Stromal cell of bone marrow (primary cell): ENCODE results near the gene GPR85.
"Not testable (repeated sequence)": the region's sequence is repeated elsewhere in the genome, so short reads cannot be mapped to it uniquely, and the experiment has no call there.

Experiments
- DNase-seq: peaks from one replicate; pipeline ENCODE4 v3.0.0-alpha.2; 2012; ENCODE audit warnings: low read depth

The GPR85 gene

DNA sequence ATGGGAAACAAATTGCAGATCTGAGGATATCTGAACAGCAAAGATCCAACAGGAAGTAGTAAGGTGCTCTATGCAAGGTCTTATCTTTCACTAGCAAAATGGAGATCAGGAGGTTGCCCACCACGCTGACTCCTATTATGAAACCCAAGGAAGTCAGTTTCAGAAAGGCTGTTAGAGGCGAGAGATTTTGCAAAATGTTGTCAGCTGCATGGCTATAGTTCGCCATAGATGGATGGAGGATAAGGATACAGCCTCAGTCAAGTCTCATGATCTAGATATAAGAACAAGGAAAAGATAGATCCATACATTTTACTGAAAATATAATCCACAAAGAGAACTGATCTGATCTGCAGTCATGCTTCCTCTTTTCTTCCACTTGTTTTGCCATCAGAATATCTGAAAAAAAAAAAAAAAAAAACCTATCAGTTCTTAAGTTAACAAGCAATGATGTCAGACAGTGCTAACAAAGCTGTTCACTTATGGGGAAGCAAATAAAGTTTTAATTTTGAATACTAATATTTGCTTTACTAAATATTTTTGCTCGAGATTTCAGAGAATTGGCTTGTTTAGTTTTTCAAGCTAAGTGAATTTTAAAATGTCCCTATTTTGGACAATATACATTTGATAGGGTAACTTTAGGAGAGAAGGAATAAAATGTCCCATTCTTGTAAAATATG lies 2.0 kb downstream of the GPR85 start:
- DNase-seq = no peak

DNA sequence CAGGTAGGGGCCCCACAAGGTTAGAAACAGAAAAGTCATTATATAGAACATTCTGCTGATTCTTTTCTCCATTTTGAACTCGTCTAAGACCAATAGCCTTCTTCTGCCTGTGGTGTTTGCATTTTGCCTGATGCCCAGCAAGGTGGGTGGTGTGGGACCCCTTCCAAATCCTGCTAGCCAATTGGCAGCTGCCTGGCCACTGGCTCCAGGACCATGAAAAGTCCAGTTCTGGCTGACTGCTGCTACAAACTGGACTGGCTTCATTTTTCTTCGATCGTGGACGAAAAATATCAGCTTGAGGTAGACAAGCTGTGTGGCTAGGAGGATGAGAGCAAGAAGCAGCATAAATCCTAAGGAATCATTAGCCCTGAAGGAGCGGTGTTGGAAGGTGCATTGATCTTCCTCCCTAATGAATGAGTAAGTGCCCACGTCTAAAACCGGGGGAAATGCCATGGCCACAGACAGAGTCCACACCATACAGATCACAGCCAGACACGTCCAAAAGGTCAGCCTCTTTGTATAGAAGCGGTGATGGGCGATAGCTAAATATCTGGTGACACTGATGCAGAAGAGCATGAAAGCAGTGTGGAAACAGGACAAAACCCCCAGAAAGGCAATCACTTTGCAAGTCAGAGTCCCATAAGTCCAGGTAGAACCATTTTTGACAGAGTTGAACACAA lies 2.7 kb downstream of the GPR85 start:
- DNase-seq = no peak

DNA sequence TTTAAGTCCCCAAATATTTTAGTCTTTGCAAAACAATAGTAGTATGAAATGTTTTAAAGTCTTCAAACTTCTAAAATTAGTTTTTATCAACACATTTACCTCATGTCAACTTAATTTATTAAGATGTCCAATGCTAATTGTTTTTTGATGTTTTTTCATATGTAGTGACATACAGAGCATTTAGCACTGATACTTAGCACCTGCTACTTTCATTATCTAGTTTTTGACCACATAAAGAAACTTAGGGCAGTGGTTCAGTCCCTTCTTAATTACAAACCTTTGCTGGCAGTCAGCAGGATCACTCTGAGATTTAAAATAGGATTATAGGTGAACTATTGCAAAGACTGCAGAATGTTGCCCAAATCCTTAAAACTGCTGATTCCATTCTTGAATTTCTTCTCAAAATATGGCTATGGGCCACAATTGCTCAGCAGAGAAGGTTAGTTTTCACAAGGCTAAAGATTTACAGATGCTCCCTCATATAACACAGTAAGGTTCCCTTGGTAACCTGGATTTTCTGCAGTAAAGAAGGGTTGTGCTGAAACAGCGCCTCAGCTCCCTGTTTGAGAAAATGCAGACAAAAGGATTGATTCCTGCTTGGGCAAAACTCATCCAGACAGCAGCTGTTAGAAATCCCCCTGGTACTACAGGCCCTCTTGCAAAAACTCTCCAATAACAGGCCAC lies 3.4 kb downstream of the GPR85 start:
- no peak for DNase-seq

DNA sequence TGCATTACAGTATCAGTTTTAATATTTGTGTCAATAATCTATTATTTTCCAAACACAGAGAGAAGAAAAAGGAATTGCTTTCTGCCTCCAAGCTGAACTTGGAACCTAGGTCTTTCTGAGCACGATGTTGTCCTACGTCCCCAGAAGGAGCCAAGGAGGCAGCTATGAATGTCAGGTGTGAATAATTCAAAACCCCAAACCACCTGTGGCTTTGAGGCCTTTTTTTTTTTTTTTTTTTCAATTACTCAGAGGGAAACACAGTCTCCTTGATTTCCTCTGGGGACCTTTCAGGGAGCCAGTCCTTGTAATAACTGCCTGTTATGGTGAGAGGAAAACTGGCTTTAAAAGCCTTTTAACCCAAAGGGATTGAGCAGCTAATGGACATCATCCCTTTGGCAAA lies 8.3 kb downstream of the GPR85 start:
- DNase-seq = no peak

DNA sequence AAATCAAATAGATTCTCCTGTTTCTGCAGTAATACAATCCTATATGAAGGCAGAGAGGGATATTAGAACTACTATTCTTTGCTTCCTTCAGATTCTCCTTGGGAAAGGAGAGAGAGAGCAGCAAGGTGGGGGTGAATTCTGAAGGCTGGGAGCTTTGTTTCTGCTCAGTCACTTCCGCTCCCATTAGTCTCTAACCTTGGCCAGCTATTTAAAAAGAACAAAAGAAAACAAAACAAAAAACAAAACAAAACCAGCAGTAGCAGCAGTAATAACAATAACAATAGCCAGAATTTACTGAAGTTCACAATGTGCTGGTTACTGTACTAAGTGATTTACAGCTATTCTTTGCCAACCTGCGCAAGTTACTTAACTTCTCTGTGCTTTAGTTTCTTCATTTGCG lies 9.9 kb downstream of the GPR85 start:
- DNase-seq = no peak

DNA sequence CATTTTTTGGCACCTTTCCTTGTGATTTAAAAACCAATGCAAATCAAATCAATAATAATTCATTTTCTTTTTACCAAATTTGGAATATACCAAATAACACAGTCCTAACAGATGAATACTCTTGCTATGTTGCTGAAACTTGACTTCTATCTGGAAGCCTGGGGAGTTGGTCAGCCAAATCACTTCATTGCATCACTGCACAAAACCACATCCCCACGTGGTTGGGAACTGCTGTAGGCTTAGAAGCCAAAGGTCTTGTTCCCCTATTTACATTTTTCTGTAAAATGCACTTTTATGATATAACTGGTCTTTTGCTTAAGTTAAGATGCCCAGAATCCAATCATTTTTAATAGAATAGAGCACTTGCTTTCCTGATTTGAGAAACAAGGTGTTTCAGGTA lies 15.2 kb downstream of the GPR85 start:
- peak; percentile 13 for DNase-seq

DNA sequence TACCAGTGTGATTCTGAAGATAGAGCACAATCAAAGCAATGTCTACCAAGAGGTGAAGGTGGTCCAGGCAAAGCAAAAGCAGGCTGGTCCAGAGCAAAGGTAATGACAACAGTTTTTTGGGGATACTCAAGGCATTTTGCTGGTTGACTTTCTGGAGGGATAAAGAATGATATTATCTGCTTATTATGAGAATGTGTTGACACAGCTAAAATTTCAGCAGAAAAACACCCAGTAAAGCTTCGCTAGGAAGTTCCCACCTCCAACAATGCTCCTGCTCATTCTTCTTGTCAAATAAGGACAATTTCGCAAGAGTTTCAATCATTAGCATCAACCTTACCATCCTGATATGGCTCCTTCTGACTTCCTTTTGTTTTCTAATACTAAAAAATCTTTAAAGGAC lies 24.1 kb downstream of the GPR85 start:
- DNase-seq = no peak

DNA sequence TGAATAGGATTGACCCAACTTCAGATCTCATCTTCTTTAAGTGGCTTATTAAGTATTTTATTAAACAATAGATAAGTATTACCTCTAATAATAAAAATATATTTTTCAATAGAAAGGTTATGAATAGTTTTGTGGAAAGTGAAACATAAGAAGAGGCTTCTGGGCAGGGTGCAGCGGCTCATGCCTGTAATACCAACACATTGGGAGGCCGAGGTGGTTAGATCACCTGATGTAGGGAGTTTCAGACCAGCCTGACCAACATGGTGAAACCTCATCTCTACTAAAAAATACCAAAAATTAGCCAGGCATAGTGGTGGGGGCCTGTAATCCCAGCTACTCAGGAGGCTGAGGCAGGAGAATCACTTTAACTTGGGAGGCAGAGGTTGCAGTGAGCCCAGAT lies 26.5 kb downstream of the GPR85 start:
- DNase-seq = no peak

DNA sequence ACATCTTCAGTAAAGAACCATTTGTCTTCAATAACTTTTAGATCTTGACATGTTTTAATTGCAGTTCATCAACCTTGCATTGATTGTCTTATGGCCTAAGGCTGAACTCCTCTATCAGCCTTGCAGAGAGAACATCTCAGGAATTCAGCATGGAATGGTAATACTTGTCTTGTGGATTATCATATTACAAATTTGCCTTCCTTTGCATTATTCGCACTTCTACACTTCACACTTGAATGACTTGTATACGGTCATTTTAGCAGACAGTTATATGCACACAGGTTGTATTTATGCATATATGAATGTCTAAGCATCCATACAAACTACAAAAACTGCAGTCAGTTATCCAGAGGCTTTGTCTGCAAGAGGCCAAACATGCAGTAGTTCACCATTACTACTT lies 31.7 kb downstream of the GPR85 start:
- no peak for DNase-seq

DNA sequence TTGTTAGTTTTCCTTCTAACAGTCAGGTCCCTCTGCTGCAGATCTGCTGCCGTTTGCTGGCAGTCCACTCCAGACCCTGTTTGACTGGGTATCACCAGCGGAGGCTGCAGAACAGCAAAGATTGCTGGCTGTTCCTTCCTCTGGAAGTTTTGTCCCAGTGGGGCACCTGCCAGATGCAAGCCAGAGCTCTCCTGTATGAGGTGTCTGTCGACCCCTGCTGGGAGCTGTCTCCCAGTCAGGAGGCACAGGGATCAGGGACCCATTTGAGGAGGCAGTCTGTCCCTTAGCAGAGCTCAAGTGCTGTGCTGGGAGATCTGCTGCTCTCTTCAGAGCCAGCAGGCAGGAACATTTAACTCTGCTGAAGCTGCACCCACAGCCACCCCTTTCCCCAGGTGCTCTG lies 32.4 kb downstream of the GPR85 start:
- DNase-seq = not testable (repeated sequence)

DNA sequence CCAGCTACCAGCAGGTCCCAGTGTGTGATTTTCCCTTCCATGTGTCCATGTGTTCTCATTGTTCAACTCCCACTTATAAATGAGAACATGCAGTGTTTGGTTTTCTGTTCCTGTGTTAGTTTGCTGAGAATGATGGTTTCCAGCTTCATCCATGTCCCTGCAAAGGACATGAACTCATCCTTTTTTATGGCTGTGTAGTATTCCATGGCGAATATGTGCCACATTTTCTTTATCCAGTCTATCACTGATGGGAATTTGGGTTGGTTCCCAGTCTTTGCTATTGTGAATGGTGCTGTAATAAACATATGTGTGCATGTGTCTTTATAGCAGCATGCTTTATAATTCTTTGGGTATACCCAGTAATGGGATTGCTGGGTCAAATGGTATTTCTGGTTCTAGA lies 37.4 kb downstream of the GPR85 start:
- DNase-seq = not testable (repeated sequence)

DNA sequence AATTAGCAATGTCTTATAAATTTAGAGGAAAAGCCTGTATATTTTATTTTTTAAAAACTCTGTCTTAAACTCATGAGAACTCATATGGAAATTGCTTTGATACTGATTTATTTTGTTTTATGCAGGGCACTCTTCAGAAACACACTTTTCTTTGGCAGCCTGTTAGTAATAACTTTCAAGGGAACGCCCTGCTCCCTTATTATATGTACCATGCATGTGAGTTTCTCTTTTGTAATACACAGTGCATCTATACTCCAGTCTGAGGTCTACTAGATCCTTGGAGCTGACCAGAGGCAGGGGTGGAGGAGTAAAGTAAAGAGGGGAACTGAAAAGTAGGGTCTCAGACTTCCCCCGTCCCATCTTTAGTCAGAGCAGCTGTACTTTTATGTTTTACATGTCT lies 40.2 kb downstream of the GPR85 start:
- no peak for DNase-seq

DNA sequence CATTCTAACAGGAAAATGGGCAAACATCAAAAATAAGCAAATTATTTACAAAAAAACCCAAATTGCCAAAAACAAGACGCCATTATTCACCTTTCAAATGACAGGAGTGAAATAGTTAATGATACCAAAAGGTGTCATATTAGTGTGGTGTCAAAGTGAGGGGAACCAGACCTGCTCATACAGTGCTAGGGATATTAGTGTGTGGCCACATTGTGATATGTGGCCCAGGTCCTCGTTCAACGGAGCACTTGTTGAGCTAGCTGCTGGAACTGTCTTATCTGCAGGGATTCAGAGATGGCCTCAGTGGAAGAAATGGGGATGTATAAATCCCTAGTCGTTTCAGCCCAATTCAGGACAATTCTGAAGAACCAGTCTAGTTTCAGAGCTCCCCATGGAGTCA lies 41.2 kb downstream of the GPR85 start:
- no peak for DNase-seq

DNA sequence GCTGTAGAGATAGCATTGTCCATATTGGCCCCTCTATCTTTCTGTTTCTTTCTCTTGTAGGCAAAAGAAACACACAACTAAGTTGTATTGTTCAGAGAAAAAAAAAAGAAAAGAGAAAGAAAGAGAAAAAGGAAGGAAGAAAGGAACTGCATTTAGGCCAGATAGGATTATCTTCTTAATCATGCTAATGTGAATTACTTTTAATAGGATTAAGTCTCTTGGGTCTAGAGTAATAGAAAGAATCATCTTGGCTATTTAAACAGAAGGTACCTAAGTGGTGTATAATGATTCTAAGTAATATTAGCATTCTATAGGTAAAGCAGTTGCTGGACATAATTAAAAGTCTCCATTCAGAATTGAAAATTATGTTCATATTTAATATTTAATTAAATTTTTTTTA lies 42.2 kb downstream of the GPR85 start:
- no peak for DNase-seq

DNA sequence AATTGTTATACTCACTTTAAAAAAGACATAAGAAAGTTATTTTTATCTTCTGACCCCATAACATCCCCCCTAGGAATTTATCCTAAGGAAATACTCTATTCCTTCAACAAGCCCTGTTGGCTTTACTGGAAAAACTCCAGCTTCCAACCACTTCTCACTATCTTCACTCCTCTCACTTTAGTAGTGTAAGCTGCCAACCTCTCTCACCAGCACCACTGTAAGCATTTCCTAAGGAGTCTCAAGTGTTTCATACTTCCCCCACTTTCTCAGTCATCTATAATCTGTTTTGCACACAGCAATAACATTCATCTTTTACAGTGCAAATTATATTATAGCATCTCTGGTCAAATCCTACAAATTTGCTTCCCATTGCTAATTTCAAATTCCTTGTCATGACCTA lies 45.8 kb downstream of the GPR85 start:
- DNase-seq = no peak

DNA sequence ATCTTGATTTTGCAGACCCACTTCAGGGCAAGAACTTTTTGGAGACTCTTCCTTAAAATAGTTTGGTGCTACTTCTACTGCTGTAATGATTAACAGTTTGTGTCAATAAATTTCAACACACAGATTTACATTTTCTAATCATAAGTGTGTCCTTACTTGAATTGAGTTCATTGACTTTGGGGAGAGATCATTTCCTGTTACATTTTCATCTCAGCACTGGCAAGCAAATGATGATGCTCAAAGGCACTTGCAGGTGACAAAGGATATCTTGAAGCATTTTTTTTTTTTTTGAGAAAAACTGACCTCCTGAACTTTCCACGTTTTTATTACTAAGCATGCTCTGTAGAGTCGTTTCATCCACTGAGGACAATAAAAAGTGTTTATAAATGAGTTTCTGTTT lies 52.7 kb downstream of the GPR85 start:
- no peak for DNase-seq
